Activated naive CD4-positive, alpha-beta T cell treated with anti-CD3 and anti-CD28 coated beads for 36 hours (primary cell): ENCODE measurements around the gene CD38. TPM values are rescaled to one million over a fixed set of nuclear protein-coding genes. Genes with fewer than 3 reads are reported as not detected.

Source experiments
- CTCF ChIA-PET: fragments of 350-600 bp; sonication (Branson Sonifier 250); formaldehyde crosslinking; loops from one replicate; lab custom pipeline; 2021; ENCODE audit warnings: antibody characterized with exemption; lab: Charles Lee
- DNase-seq: peaks from one replicate; pipeline ENCODE4 v3.0.0-alpha.2; 2020
- H3K27ac Mint-ChIP-seq: one replicate; pipeline ENCODE4 v1.8.0; 2021; ENCODE audit warnings: mild to moderate bottlenecking, mixed read lengths
- H3K27me3 Mint-ChIP-seq: one replicate; pipeline ENCODE4 v1.8.0; 2021; ENCODE audit warnings: low read depth, mixed read lengths
- H3K36me3 Mint-ChIP-seq: one replicate; pipeline ENCODE4 v1.8.0; 2021; ENCODE audit warnings: low read depth, mixed read lengths
- H3K4me1 Mint-ChIP-seq: one replicate; pipeline ENCODE4 v1.8.0; 2021; ENCODE audit warnings: low read depth, mixed read lengths
- H3K4me3 Mint-ChIP-seq: one replicate; pipeline ENCODE4 v1.8.0; 2021; ENCODE audit warnings: mild to moderate bottlenecking, moderate library complexity, mixed read lengths
- H3K9me3 Mint-ChIP-seq: one replicate; pipeline ENCODE4 v1.8.0; 2021; ENCODE audit warnings: mixed read lengths
- intact Hi-C: fragments of 100-400 bp; cut with micrococcal nuclease; formaldehyde crosslinking; loops from one replicate; pipeline ENCODE4 v1.15.1; 2023
- total RNA-seq, 2 experiments: library from RNA; stranded (reverse); gene quantifications; one replicate each; pipeline ENCODE4 v1.2.3, GENCODE V29; 2021

Gene CD38
- total RNA-seq, 2 experiments from 2014 or later, result 18.5 to 20.0 TPM

GRCh38 chr4:15893962-15894361 lies 115.8 kb downstream of the CD38 start:
- Mint-ChIP-seq H3K27me3 (peaks cover 11% of the 10 kb centered on the region), H3K9me3 (no peaks in the 10 kb centered on the region), H3K36me3 (no peaks in the 10 kb centered on the region), H3K4me1 (no peaks in the 10 kb centered on the region), H3K4me3 (no peak overlapping the region), H3K27ac (no peak overlapping the region)
- CTCF ChIA-PET, result no interaction called here
- intact Hi-C loops, result no loop called here
- DNase-seq, result no peak

GRCh38 chr4:15894393-15894792 lies 116.3 kb downstream of the CD38 start:
- Mint-ChIP-seq H3K27ac (no peak overlapping the region), H3K27me3 (peaks cover 12% of the 10 kb centered on the region), H3K4me3 (no peak overlapping the region), H3K4me1 (no peaks in the 10 kb centered on the region), H3K9me3 (no peaks in the 10 kb centered on the region), H3K36me3 (no peaks in the 10 kb centered on the region)
- CTCF ChIA-PET, result interaction anchor here (1.4 kb wide), 1 partner anchor 8 kb away, joined by 7 read pairs; no protein-coding TSS in a partner anchor
- intact Hi-C loops, result no loop called here
- DNase-seq, result no peak

- Mint-ChIP-seq H3K4me3 (no peak overlapping the region), H3K9me3 (no peaks in the 10 kb centered on the region), H3K4me1 (no peaks in the 10 kb centered on the region), H3K27ac (no peak overlapping the region), H3K36me3 (no peaks in the 10 kb centered on the region), H3K27me3 (peaks cover 19% of the 10 kb centered on the region)
- intact Hi-C loops, result no loop called here
- CTCF ChIA-PET, result interaction anchor here (0.7 to 1.4 kb wide), 2 partner anchors 9 to 17 kb away, joined by 4 to 7 read pairs; no protein-coding TSS in a partner anchor
- no peak for DNase-seq
Measured at GRCh38 chr4:15894921-15895916, 117.1 kb downstream of the CD38 start.

- Mint-ChIP-seq H3K4me3 (no peak overlapping the region), H3K36me3 (no peaks in the 10 kb centered on the region), H3K27me3 (peaks cover 27% of the 10 kb centered on the region), H3K4me1 (no peaks in the 10 kb centered on the region), H3K27ac (no peak overlapping the region), H3K9me3 (no peaks in the 10 kb centered on the region)
- CTCF ChIA-PET, result interaction anchor here (1.9 kb wide), 1 partner anchor 15 kb away, joined by 9 read pairs; no protein-coding TSS in a partner anchor
- DNase-seq, result no peak
- intact Hi-C loops, result no loop called here
Measured at GRCh38 chr4:15897577-15897976, 119.4 kb downstream of the CD38 start.

- Mint-ChIP-seq H3K36me3 (no peaks in the 10 kb centered on the region), H3K4me3 (no peak overlapping the region), H3K27me3 (peaks cover 33% of the 10 kb centered on the region), H3K27ac (no peak overlapping the region), H3K9me3 (no peaks in the 10 kb centered on the region), H3K4me1 (no peaks in the 10 kb centered on the region)
- CTCF ChIA-PET, result interaction anchor here (1.1 to 1.9 kb wide), 2 partner anchors 10 to 16 kb away, joined by 3 to 9 read pairs; no protein-coding TSS in a partner anchor
- intact Hi-C loops, result no loop called here
- DNase-seq, result no peak
Measured at GRCh38 chr4:15898902-15899301, 120.8 kb downstream of the CD38 start.

GRCh38 chr4:15899511-15899910 lies 121.4 kb downstream of the CD38 start:
- CTCF ChIA-PET, result interaction anchor here (1.6 kb wide), 1 partner anchor 16 kb away, joined by 5 read pairs; no protein-coding TSS in a partner anchor
- H3K9me3 Mint-ChIP-seq, result no peaks in the 10 kb centered on the region
- peaks cover 38% of the 10 kb centered on the region for H3K27me3 Mint-ChIP-seq
- H3K4me1 Mint-ChIP-seq, result no peaks in the 10 kb centered on the region
- H3K36me3 Mint-ChIP-seq, result no peaks in the 10 kb centered on the region
- H3K4me3 Mint-ChIP-seq, result no peak overlapping the region
- DNase-seq, result no peak
- intact Hi-C loops, result no loop called here
- no peak overlapping the region for H3K27ac Mint-ChIP-seq

- Mint-ChIP-seq H3K27ac (no peak overlapping the region), H3K27me3 (peaks cover 40% of the 10 kb centered on the region), H3K4me3 (no peak overlapping the region), H3K36me3 (no peaks in the 10 kb centered on the region), H3K9me3 (no peaks in the 10 kb centered on the region), H3K4me1 (no peaks in the 10 kb centered on the region)
- no peak for DNase-seq
- intact Hi-C loops, result no loop called here
- CTCF ChIA-PET, result interaction anchor here (1.3 to 1.6 kb wide), 3 partner anchors 18 to 64 kb away, joined by 3 to 6 read pairs (median 5); no protein-coding TSS in a partner anchor
Measured at GRCh38 chr4:15901007-15901406, 122.9 kb downstream of the CD38 start.

- Mint-ChIP-seq H3K4me3 (no peak overlapping the region), H3K27ac (no peak overlapping the region), H3K27me3 (peaks cover 42% of the 10 kb centered on the region), H3K36me3 (no peaks in the 10 kb centered on the region), H3K9me3 (no peaks in the 10 kb centered on the region), H3K4me1 (no peaks in the 10 kb centered on the region)
- intact Hi-C loops, result no loop called here
- no peak for DNase-seq
- CTCF ChIA-PET, result interaction anchor here (2.0 kb wide), 1 partner anchor 54 kb away, joined by 7 read pairs; no protein-coding TSS in a partner anchor
Measured at GRCh38 chr4:15901998-15902397, 123.9 kb downstream of the CD38 start.

- no peaks in the 10 kb centered on the region for H3K36me3 Mint-ChIP-seq
- CTCF ChIA-PET, result interaction anchor here (2.0 kb wide), 1 partner anchor 54 kb away, joined by 7 read pairs; no protein-coding TSS in a partner anchor
- no peaks in the 10 kb centered on the region for H3K9me3 Mint-ChIP-seq
- intact Hi-C loops, result no loop called here
- no peak overlapping the region for H3K4me3 Mint-ChIP-seq
- H3K27ac Mint-ChIP-seq, result no peak overlapping the region
- H3K4me1 Mint-ChIP-seq, result no peaks in the 10 kb centered on the region
- H3K27me3 Mint-ChIP-seq, result peaks cover 42% of the 10 kb centered on the region
- no peak for DNase-seq
Measured at GRCh38 chr4:15902746-15903145, 124.6 kb downstream of the CD38 start.

Other genes with a start within 250 kb of the CD38 start
- gene FBXL5, start 123.0 kb upstream of the CD38 start, total RNA-seq, result 10 to 100 TPM; 30.8 to 31.0 TPM
- 1 to 10 TPM; 8.0 to 9.1 TPM for gene FAM200B, start 96.5 kb upstream of the CD38 start, total RNA-seq
- gene BST1, start 75.3 kb upstream of the CD38 start, total RNA-seq, result under 1 TPM; 0.74 to 0.96 TPM
- gene FGFBP1, start 160.4 kb downstream of the CD38 start, total RNA-seq, result not detected
- gene FGFBP2, start 184.8 kb downstream of the CD38 start, total RNA-seq, result not detected